Fibroblast of villous mesenchyme (primary cell): ENCODE data around the gene RPTOR. TPM values are rescaled to one million over a fixed set of nuclear protein-coding genes. Genes with fewer than 3 reads are reported as not detected.

Source experiments
- DNase-seq: peaks from one replicate; pipeline ENCODE4 v3.0.0-alpha.2; 2010; ENCODE audit warnings: low read depth
- H3K4me3 ChIP-seq: 2 replicates; pipeline ENCODE4 v1.5.1; 2011; ENCODE audit warnings: low read depth, mild to moderate bottlenecking, low read length
- CTCF ChIP-seq: IDR thresholded peaks from 2 replicates; pipeline ENCODE4 v1.5.1; 2012; ENCODE audit warnings: low read depth, mild to moderate bottlenecking, low read length; ENCODE audit not compliant: insufficient read depth
- total RNA-seq: library from RNA; depleted of rRNA; stranded (reverse); fragments of >200 nt; gene quantifications from 2 replicates; pipeline ENCODE4 v1.2.3, GENCODE V29; 2012

RPTOR gene
- total RNA-seq, 1 donor, result 35.8 TPM

- H3K4me3 ChIP-seq, result no peak overlapping the region
- DNase-seq, result no peak
- TF ChIP-seq CTCF, result no peak
Measured at GRCh38 chr17:80609757-80610156, 65.1 kb downstream of the RPTOR start.

GRCh38 chr17:80611816-80612215 is 67.2 kb downstream of the RPTOR start:
- TF ChIP-seq CTCF, result no peak
- no peak for DNase-seq
- no peak overlapping the region for H3K4me3 ChIP-seq

- no peak for TF ChIP-seq CTCF
- H3K4me3 ChIP-seq, result no peak overlapping the region
- no peak for DNase-seq
Measured at GRCh38 chr17:80612997-80613731, 68.5 kb downstream of the RPTOR start.

- H3K4me3 ChIP-seq, result no peak overlapping the region
- DNase-seq, result no peak
- no peak for TF ChIP-seq CTCF
Measured at GRCh38 chr17:80613732-80614071, 69.1 kb downstream of the RPTOR start.

GRCh38 chr17:80614332-80615047 is 69.9 kb downstream of the RPTOR start:
- no peak for DNase-seq
- TF ChIP-seq CTCF, result no peak
- H3K4me3 ChIP-seq, result no peak overlapping the region

GRCh38 chr17:80615376-80615775 is 70.7 kb downstream of the RPTOR start:
- DNase-seq, result no peak
- no peak overlapping the region for H3K4me3 ChIP-seq
- no peak for TF ChIP-seq CTCF

- no peak for DNase-seq
- TF ChIP-seq CTCF, result no peak
- H3K4me3 ChIP-seq, result no peak overlapping the region
Measured at GRCh38 chr17:80616705-80617104, 72.1 kb downstream of the RPTOR start.
